Measurements from ENCODE around the gene PCIF1. TPM values are rescaled to one million over a fixed set of nuclear protein-coding genes. Genes with fewer than 3 reads are reported as not detected.

Gene PCIF1
- 10 to 100 TPM; 18.6 to 28.2 (median 25.8) TPM for polyA plus RNA-seq

DNA sequence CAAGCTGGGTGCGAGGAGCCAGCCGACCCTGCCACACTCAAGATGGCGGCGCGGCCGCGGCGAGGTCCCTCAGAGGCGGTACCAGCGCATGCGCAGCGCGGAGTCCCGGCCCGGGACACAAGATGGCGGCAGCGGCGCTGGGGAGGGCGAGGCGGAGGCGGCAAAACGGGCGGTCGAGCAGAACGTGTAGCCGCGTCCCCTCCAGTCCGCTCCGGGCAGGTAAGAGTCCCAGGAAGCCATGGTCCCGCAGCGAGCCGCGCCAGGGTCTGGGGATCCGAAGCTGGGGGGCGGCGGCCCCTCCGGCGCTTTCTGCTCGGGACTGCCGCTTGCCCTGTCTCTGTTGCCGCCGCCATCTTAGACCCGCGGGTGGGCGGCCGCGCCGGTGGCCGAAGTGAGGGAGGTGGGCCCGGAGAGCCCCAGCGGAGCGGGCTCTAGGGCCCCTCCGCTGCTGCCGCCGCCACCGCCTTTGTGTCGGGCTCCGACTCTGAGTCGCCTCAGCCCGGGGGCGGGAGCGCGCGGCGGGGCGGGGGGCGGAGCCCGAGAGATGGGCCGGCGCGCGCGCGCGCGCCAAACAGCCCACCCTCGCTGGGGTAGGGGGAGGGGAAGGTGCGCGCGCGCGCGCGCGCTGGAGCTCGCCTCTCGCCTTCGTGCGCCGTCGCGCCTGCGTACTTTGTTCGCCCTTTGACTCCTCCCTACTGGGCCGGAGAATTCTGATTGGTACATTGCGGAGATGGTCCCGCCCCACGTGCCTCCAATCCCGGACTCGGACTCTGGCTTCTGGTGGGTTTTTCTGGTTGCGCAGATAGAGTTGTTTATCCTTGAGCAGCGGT is at the start of gene PCIF1:
PCIF1 (plus strand) TSS at position 98 of the 830 bp plus-strand sequence. CDS start 4,317 bp downstream, outside the sequence.
- peak within 1 kb of the TSS; percentile 71 for H3K27ac ChIP-seq (ENCODE audit: low read depth, low read length)
- whole genome bisulfite sequencing, 3 donors: 0 to 1% (median 0%) methylated on average over 79 to 86 of the region's 102 CpGs

DNA sequence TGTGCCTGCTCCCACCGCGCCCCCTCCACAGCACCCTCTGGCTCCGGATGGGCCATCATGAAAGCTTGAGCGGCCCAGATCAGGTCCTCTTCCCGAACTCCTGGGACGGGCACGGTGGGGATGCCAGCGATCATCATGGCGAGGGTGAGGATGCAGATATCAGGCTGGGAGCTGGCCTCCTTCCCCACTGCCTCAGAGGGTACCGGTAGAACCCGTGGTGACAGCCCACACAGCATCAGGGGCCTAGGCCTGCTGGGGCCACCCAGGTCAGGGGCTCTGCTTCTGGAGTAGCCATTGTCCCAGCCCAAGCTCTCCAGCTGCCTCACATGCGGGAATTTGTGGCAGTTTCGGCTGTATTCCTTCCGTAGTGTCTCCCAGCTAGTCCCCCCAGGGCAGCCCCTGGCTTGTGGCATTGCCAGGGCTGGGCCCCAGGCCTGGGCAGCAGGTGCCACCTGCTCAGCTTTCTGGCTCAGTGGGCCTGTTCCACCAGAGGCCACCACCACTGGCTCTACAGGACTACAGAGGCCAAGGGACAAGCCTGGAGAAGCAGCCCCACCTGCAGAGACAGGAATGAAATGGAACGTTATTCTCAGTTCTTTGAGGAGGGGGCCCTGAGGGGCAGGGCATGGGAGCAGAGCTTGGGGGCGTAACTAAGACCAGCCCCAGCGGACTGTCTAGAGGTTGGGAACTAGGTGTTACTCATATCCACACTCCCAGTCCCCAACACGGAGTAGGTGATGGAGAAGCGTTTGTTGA is 47.7 kb upstream of the PCIF1 start:
- 92 to 94% (median 92%) methylated on average over 17 to 19 of the region's 19 CpGs for WGBS, 3 donors
- no peak overlapping the region for H3K27ac ChIP-seq (ENCODE audit: low read depth, low read length)

DNA sequence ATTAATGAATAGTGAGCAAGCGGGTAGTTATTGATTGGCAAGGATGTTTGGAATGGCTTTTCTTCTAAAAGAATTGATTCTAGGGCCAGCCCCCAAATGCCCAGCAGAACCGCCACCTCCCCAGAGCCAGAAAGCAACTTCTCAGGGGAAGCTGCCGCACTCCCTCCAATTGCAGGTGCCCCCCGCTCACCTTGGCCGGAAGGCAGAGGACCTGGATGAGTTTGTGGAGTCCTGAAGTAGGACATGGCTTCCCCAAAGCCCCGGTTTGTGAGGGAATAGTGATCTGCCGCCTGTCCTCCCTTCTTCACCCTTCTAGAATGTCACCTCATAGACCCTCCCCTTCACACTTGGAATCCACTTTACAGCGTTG is 47.2 kb upstream of the PCIF1 start, which contains the start of gene SPATA25:
SPATA25 (minus strand) TSS at position 277 of the 370 bp plus-strand sequence; CDS start at position 245, 32 bp downstream.
- 87 to 93% (median 93%) methylated on average over 8 of the region's 8 CpGs for WGBS, 3 donors
- no peak within 1 kb of the TSS for H3K27ac ChIP-seq (ENCODE audit: low read depth, low read length)

DNA sequence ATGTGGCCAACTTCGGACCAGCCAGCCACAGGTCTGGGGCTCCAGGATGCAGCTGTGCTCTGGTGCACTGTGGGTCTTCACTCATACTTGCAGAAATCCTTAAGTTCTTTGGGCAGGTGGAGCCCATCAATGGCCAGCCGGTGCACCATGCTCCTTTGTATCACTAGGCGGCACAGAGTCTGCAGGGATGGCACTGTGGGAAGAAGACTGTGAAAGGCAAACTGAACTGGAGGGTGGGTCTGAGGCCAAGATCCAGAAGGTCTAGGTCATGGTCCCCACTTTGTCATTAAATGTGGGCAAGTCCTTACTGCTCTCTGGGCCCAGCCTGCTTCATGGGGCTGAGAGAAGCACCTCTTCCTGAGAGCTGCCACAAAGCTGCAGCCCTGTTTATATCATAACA is 45.8 kb upstream of the PCIF1 start:
- H3K27ac ChIP-seq (ENCODE audit: low read depth, low read length): no peak overlapping the region
- WGBS, 3 donors: 85 to 89% (median 87%) methylated on average over 3 of the region's 3 CpGs

DNA sequence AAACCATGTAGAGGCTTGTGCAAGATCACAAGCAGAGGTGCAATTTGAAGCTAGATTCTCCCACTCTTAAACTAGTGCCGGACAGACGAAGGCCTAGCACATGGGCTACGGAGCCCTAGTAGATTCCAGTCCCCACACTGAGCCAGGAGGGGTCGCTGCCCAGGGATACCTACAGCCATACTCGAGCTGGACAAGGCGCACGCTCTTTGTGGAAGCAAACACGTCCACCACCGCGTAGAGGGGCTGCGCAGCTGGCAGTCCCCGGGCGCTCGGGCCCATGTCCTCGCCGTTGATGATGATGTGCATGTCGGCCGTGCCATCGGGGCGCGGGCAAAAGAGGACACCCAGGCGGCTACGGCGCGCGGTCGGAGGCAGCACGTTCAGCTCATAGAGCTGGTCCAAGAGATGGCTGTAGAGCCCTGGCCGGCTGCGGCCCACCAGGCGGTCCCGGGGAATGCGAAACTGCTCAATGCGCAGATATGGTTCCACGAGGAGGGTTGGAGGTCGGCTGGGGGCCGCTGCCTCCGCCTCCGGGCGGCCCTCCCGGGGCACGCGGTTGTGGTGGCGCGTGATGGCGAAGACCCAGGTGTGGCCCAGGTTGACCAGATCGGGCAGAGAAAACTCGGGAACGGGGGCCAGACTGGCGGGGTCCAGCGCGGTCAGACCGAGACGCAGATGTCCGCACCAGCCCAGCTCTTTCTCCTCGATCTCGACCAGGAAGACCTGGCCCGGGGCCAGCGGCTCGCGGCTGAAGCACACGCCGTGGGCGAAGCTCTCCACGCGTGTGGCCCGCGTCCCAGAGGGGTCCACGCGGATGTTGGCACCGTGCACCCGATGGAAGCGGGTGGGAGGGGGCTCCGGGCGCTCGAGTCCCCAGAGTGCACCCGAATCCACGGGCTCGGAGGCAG is 44.2 kb upstream of the PCIF1 start:
- 1% methylated on average over 66 to 79 of the region's 79 CpGs for WGBS, 3 donors
- H3K27ac ChIP-seq (ENCODE audit: low read depth, low read length): peak overlapping the region; percentile 9

DNA sequence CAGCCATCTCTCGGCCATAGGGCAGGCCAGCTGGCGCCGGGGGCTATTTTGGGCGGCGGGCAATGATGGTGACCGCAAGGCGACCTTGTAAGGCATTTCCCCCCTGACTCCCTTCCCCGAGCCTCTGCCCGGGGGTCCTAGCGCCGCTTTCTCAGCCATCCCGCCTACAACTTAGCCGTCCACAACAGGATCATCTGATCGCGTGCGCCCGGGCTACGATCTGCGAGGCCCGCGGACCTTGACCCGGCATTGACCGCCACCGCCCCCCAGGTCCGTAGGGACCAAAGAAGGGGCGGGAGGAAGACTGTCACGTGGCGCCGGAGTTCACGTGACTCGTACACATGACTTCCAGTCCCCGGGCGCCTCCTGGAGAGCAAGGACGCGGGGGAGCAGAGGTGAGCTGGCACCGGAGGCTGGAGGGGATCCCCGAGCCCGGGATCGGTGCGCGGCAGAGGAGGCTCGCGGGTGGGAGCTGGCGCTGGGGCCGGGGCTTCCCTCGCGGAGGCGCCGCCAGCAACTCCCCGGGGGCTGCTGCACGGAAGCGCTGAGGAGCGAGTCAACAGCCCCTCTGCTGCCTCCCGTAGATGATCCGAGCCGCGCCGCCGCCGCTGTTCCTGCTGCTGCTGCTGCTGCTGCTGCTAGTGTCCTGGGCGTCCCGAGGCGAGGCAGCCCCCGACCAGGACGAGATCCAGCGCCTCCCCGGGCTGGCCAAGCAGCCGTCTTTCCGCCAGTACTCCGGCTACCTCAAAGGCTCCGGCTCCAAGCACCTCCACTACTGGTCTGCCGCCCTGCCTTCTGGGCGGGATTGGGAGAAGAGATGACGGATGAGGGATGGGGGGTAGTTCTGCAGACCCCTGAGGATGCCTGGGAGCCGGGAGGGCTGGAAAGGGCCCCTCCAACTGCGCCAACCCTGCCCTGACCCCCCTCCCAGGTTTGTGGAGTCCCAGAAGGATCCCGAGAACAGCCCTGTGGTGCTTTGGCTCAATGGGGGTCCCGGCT is 43.2 kb upstream of the PCIF1 start, which contains the start of the genes CTSA and NEURL2:
CTSA (plus strand) TSS at position 351 of the 999 bp plus-strand sequence; CDS start at position 585, 234 bp downstream.
NEURL2 (minus strand) TSS at position 224 of the 999 bp plus-strand sequence; CDS start at position 7, 217 bp downstream.
- peak within 1 kb of the TSS; percentile 9 for H3K27ac ChIP-seq (ENCODE audit: low read depth, low read length)
- WGBS, 3 donors: 1 to 2% (median 1%) methylated on average over 70 to 78 of the region's 78 CpGs

DNA sequence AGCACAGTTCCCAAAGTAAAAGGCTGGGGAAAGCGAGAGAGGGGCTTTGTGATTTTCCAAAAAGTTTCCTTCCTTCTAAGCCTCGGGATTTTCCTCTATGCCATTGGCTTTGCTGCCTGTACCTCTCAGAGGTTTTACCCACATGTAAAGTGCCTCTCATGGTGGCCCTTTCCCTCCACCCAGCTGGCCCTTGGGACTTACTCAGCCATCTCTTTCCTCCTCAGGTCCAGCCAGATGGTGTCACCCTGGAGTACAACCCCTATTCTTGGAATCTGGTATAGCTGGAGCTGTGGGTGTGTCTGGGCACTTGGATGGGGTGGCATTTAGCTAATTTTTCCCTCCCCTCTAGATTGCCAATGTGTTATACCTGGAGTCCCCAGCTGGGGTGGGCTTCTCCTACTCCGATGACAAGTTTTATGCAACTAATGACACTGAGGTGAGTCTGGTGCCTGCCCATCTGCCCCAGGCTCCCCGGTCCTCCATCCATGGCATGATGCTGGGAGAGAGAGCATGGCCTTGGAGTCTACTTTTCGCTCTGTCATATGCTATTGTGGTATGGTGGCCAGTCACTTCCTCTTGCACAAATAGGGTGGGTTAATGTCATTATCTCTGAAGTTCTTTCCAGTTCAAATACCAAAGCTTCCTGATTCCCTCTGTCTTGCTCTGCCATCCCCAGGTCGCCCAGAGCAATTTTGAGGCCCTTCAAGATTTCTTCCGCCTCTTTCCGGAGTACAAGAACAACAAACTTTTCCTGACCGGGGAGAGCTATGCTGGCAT is 42.2 kb upstream of the PCIF1 start:
- WGBS, 3 donors: 69 to 81% (median 71%) methylated on average over 9 of the region's 9 CpGs
- no peak overlapping the region for H3K27ac ChIP-seq (ENCODE audit: low read depth, low read length)

DNA sequence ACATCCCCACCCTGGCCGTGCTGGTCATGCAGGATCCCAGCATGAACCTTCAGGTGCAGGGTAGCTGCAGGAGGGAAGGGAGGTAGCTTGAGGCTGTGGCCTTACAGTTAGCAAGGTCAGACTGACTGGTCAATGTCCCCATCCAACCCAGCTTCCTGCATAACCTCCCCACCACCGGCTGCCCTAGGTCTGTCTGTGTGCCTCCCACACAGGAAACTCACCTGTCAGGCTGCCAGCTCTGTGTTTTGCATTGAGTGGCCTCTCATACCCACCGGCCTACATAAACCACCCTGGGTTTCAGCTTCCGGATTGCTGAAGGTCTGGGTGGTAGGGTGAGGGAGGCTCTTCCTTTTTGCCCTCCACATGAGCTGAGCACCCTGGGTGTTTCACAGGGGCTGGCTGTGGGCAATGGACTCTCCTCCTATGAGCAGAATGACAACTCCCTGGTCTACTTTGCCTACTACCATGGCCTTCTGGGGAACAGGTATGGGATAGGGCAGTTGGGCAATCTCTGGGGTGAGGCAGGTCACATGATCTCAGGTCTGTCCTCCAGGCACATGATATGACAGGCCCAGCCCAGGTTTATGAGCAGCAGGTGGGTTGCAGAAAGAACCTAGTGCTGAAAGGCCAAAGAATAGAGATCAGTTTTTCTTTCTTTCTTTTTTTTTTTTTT is 41.5 kb upstream of the PCIF1 start:
- H3K27ac ChIP-seq (ENCODE audit: low read depth, low read length): peak overlapping the region; percentile 40
- 50 to 80% (median 57%) methylated on average over 4 of the region's 4 CpGs for WGBS, 3 donors

DNA sequence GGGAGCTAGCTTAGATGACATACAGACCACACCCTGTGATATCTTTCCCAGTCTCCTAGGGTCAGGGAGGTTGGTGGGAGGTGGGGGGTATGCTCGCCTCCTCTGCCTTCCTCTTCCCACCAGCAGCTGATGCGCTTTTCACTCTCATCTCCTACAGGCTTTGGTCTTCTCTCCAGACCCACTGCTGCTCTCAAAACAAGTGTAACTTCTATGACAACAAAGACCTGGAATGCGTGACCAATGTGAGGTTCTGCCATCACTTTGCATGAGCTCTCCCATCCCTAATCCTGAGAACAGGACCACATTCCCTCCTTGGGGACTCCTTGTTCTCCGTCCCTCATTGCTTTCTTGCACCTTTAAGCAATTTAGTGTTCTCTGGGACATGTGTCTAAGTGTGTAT is 40.7 kb upstream of the PCIF1 start:
- no peak overlapping the region for H3K27ac ChIP-seq (ENCODE audit: low read depth, low read length)
- 90 to 96% (median 95%) methylated on average over 4 of the region's 4 CpGs for WGBS, 3 donors

DNA sequence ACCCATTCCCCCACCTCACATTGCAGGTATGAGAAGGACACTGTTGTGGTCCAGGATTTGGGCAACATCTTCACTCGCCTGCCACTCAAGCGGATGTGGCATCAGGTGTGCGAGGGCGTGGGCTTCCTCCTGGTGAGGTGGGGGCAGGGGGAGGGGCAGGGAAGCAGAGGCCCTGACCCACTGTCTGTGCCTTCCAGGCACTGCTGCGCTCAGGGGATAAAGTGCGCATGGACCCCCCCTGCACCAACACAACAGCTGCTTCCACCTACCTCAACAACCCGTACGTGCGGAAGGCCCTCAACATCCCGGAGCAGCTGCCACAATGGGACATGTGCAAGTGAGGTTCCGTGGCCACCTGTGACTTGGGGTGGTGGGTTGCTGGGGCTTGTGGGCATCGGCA is 39.7 kb upstream of the PCIF1 start:
- no peak overlapping the region for H3K27ac ChIP-seq (ENCODE audit: low read depth, low read length)
- WGBS, 3 donors: 76 to 87% (median 78%) methylated on average over 12 of the region's 12 CpGs

DNA sequence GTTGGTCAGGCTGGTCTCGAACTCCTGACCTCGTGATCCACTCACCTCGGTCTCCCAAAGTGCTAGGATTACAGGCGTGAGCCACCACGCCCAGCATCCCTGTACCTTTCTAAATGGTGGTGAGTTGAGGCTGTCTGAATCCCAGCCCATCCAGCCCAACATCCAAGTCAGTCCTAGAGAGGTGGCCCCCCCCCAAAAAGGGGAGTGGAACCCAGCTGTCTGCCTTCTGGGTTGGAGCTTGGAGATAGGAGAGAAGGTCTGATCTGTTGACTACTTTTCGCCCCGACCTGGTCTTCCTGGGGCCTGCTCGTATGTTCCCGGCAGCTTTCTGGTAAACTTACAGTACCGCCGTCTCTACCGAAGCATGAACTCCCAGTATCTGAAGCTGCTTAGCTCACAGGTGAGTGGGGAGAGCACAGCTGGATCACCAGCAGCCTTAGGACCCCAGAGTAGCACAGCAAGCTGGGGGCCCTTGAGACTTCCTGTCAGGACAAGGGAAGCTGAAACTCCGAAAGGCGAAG is 37.8 kb upstream of the PCIF1 start:
- no peak overlapping the region for H3K27ac ChIP-seq (ENCODE audit: low read depth, low read length)
- WGBS, 3 donors: 91 to 96% (median 94%) methylated on average over 14 of the region's 14 CpGs

DNA sequence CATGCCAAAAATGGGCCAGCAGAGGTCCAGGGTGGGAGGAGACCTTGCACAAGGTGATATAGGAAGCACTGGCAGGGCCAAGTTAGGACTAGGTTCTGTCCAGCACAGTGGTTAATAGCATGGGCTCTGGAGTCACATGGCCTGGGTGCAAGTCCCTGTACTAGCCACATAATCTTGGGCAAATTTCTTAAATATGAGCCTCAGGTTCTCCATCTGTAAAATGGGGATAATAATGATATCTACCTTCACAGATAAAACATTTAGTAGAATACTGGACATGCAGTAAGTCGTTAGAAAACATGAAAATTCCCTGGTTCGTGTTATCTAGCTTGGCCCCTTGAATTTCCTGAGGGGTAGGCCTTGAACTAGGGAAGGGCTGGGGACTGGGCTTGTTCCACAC is 37.2 kb upstream of the PCIF1 start:
- H3K27ac ChIP-seq (ENCODE audit: low read depth, low read length): no peak overlapping the region
- WGBS, 3 donors: 81 to 87% (median 84%) methylated on average over 2 of the region's 2 CpGs

DNA sequence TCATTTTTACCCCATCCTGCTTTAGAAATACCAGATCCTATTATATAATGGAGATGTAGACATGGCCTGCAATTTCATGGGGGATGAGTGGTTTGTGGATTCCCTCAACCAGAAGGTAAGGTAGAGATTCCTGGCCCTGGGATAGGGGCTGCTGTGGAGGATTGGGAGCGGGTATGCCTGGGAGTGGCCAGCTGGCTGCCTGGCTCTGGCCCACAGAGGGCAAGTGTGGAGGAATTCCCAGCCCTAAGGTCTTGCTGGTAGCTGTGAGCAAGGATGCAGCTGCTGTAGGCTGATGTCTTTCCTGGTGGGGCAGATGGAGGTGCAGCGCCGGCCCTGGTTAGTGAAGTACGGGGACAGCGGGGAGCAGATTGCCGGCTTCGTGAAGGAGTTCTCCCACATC is 36.8 kb upstream of the PCIF1 start:
- H3K27ac ChIP-seq (ENCODE audit: low read depth, low read length): no peak overlapping the region
- 91 to 96% (median 96%) methylated on average over 7 of the region's 7 CpGs for WGBS, 3 donors

DNA sequence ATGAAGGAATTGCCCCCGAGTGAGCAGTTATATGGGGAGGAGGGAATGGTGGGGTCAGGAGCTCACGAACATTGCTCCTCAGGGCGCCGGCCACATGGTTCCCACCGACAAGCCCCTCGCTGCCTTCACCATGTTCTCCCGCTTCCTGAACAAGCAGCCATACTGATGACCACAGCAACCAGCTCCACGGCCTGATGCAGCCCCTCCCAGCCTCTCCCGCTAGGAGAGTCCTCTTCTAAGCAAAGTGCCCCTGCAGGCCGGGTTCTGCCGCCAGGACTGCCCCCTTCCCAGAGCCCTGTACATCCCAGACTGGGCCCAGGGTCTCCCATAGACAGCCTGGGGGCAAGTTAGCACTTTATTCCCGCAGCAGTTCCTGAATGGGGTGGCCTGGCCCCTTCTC is 36.2 kb upstream of the PCIF1 start:
- no peak overlapping the region for H3K27ac ChIP-seq (ENCODE audit: low read depth, low read length)
- WGBS, 3 donors: 88 to 92% (median 89%) methylated on average over 12 of the region's 12 CpGs

DNA sequence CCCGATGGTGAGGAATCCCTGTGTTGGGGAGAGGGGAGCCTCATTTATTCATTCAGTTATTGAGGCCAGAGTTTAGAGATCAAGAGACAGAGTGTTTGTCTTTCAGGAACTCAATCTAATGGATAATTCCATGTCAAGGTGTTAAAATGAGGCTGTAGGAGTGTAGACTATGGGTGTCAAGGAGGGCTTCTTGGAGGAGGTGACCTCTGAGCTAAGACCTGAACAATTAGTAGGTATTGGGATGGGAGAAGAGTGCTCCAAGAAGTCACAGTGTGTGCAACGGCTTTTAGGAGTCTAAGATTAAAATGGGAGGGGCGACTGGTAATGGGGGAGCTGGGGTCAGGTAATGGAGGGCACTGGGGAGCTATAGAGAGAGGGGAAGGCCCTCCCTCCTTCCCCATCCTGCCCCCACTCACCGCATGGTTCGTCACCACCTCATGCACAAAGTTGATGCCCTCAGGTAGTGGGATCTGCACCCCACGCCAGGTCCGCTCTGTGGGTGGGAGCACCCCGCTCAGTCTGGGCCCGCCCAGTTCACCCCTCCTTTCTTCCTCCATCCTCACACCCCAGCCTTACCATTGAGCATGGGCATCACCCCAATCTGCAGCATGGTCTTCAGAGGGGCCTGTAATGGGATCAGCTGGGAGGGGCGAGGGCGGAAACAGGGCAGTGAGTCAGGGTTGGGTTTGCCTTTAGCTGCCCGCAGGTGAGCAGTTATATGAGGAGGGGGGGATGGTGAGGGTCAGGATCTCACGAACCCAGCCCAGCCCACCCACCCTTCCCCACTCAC is 35.2 kb upstream of the PCIF1 start:
- WGBS, 3 donors: 86 to 91% (median 88%) methylated on average over 13 of the region's 13 CpGs
- H3K27ac ChIP-seq (ENCODE audit: low read depth, low read length): no peak overlapping the region

Measured in adipose tissue (tissue), 3 donors.